ENCODE data around the gene LRRTM3. TPM values are rescaled to one million over a fixed set of nuclear protein-coding genes. Genes with fewer than 3 reads are reported as not detected.

The LRRTM3 gene
- total RNA-seq, 1 donor from 2014 or later = 2.8 TPM

DNA sequence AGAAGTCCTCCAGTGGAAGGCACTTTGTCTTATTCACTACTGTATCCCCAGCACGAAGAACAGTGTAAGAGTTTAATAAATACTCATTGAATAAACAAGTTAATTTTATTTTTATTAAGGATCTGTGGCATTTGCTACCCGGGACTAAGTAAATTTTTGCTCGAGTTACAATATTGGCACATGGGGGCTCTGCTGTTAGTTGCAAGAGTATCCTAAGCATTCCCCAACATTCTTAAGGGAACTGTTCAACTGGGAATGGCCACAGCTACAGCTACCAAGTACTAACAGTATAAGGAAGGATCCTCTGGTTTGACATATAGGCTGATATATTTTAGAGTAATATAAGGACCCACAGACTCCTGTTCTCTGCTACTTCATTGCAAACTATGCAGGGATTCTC lies 8.7 kb upstream of the LRRTM3 start:
- Mint-ChIP-seq H3K27me3 (ENCODE audit: low read depth) (no peaks in the 10 kb centered on the region), H3K9me3 (peaks cover 4% of the 10 kb centered on the region), H3K27ac (ENCODE audit: unreplicated experiment) (no peak overlapping the region), H3K4me1 (no peaks in the 10 kb centered on the region), H3K4me3 (no peak overlapping the region), H3K36me3 (ENCODE audit: low read depth) (no peaks in the 10 kb centered on the region)
- TF ChIP-seq, protein P1, sequence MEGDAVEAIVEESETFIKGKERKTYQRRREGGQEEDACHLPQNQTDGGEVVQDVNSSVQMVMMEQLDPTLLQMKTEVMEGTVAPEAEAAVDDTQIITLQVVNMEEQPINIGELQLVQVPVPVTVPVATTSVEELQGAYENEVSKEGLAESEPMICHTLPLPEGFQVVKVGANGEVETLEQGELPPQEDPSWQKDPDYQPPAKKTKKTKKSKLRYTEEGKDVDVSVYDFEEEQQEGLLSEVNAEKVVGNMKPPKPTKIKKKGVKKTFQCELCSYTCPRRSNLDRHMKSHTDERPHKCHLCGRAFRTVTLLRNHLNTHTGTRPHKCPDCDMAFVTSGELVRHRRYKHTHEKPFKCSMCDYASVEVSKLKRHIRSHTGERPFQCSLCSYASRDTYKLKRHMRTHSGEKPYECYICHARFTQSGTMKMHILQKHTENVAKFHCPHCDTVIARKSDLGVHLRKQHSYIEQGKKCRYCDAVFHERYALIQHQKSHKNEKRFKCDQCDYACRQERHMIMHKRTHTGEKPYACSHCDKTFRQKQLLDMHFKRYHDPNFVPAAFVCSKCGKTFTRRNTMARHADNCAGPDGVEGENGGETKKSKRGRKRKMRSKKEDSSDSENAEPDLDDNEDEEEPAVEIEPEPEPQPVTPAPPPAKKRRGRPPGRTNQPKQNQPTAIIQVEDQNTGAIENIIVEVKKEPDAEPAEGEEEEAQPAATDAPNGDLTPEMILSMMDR (conservative IDR thresholded peaks at IDR 0.05) = no peak
- DNase-seq (ENCODE audit: low read depth, low spot score) = no peak

DNA sequence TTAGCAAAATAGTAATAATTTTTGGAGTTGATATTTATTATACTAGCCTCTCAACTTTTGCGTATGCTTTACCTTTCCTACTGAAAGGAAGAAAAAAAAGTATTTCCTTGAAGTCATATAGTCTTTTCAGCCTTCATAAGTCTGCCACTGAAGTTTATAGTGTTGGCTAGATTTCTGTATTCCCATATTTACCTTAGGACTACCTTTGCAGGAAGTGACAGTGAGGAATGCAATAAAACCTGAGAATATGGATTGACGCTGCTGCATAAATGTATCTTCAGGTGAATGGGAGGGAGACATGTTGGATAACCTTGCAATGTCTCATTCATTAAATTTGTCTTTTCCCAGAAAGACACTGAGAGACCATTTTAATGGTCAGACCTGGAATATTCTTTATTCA lies 6.6 kb upstream of the LRRTM3 start:
- no peak for DNase-seq (ENCODE audit: low read depth, low spot score)
- Mint-ChIP-seq H3K9me3 (no peaks in the 10 kb centered on the region), H3K27ac (ENCODE audit: unreplicated experiment) (no peak overlapping the region), H3K4me3 (no peak overlapping the region), H3K4me1 (no peaks in the 10 kb centered on the region), H3K36me3 (ENCODE audit: low read depth) (no peaks in the 10 kb centered on the region), H3K27me3 (ENCODE audit: low read depth) (no peaks in the 10 kb centered on the region)
- TF ChIP-seq, protein P1 (conservative IDR thresholded peaks at IDR 0.05) = no peak

DNA sequence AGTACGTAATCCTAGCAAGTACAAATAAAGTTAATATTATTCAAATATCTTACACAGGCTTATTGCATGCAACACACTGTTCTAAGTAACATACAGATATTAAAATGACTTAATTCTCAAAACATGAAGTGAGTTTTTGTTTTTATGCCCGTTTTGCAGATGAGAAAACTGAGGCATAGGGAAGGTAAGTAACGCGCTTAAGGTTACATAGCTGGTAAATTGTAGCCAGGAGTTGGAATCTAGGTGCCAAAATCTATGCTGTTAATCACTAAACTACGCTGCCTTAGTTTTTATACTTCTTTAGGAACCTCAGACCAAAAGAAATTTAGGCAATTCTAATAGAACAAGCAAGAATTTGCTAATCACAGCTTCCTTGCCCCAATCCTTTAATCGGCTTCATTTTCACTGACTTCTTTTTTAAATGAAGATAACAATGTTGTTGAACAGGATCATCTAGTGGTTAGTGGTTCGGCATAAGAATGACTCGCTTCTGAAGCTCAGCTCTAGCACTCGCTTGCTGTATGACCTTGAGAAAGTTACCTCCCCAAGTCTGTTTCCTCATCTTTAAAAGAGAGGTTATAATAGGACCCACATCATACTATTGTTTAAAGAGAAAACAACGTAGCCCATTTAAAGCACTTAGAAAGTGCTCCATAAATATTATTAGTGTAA lies 1.0 kb upstream of the LRRTM3 start:
- H3K27me3 Mint-ChIP-seq (ENCODE audit: low read depth) = peaks cover 39% of the 10 kb centered on the region
- TF ChIP-seq, protein P1 (conservative IDR thresholded peaks at IDR 0.05) = no peak

DNA sequence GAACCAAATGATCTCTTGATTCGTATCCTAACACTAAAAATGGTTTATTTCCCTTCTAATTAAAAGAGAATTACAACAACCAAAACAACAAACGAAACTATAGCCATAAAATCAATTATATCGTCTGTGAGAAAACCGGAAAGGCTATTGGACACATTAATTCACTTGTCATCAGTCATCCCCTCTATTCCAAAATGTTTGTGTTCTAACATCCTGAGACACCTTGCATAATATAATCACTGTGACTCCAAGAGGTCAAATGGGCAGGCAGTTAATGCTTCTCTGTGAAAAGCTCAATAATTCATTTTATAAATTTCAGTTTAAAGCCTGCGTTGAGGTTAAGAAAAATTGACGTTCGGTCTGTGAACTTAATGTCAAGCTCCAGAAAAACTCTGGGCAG lies 463 bp upstream of the LRRTM3 start:
- no peaks in the 10 kb centered on the region for H3K9me3 Mint-ChIP-seq
- H3K4me3 Mint-ChIP-seq = peak overlapping the region; percentile 90
- no peak for DNase-seq (ENCODE audit: low read depth, low spot score)
- TF ChIP-seq, protein P1 (conservative IDR thresholded peaks at IDR 0.05) = no peak
- H3K27ac Mint-ChIP-seq (ENCODE audit: unreplicated experiment) = no peak overlapping the region
- H3K36me3 Mint-ChIP-seq (ENCODE audit: low read depth) = no peaks in the 10 kb centered on the region
- H3K27me3 Mint-ChIP-seq (ENCODE audit: low read depth) = peaks cover 41% of the 10 kb centered on the region
- H3K4me1 Mint-ChIP-seq = peaks cover 45% of the 10 kb centered on the region

More for the DNA sequence above, 1.0 kb upstream of the LRRTM3 start:
- no peaks in the 10 kb centered on the region for H3K9me3 Mint-ChIP-seq
- H3K4me1 Mint-ChIP-seq = peaks cover 45% of the 10 kb centered on the region
- H3K27ac Mint-ChIP-seq (ENCODE audit: unreplicated experiment) = no peak overlapping the region
- H3K36me3 Mint-ChIP-seq (ENCODE audit: low read depth) = no peaks in the 10 kb centered on the region
- DNase-seq (ENCODE audit: low read depth, low spot score) = no peak
- peak overlapping the region; percentile 90 for H3K4me3 Mint-ChIP-seq

DNA sequence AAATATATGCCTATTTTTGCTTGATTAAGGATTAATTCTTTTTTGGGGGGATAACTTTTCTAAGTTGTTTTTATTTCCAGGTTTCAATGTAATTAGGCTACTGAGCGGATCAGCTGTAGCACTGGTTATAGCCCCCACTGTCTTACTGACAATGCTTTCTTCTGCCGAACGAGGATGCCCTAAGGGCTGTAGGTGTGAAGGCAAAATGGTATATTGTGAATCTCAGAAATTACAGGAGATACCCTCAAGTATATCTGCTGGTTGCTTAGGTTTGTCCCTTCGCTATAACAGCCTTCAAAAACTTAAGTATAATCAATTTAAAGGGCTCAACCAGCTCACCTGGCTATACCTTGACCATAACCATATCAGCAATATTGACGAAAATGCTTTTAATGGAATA lies 1.0 kb downstream of the LRRTM3 start:
- Mint-ChIP-seq H3K27ac (ENCODE audit: unreplicated experiment) (no peak overlapping the region), H3K4me1 (peaks cover 53% of the 10 kb centered on the region), H3K4me3 (peak overlapping the region; percentile 81), H3K36me3 (ENCODE audit: low read depth) (no peaks in the 10 kb centered on the region), H3K9me3 (no peaks in the 10 kb centered on the region), H3K27me3 (ENCODE audit: low read depth) (peaks cover 45% of the 10 kb centered on the region)
- TF ChIP-seq, protein P1 (conservative IDR thresholded peaks at IDR 0.05) = no peak
- no peak for DNase-seq (ENCODE audit: low read depth, low spot score)

All from neural crest cell (in vitro differentiated cells).